HG03460 (cell line): Measurements from ENCODE around the gene MOSPD3.

ENCODE experiments used
- ATAC-seq: cut with Tn5 transposase; IDR thresholded peaks from one replicate; pipeline ENCODE4 v1.9.1; 2021; ENCODE audit not compliant: unreplicated experiment

Gene MOSPD3

GRCh38 chr7:100621554-100621953 is 9.2 kb downstream of the MOSPD3 start:
- no peak for ATAC-seq

GRCh38 chr7:100623951-100624824 is 11.8 kb downstream of the MOSPD3 start:
- ATAC-seq = no peak

GRCh38 chr7:100626055-100626454 is 13.7 kb downstream of the MOSPD3 start:
- no peak for ATAC-seq

- ATAC-seq = peak; percentile 84
These were observed 14.3 kb downstream of the MOSPD3 start for GRCh38 chr7:100626530-100627237.

- no peak for ATAC-seq
These were observed 14.9 kb downstream of the MOSPD3 start for GRCh38 chr7:100627238-100627549.

- ATAC-seq = no peak
These were observed 16.9 kb downstream of the MOSPD3 start for GRCh38 chr7:100629117-100629716.

- no peak for ATAC-seq
These were observed 17.7 kb downstream of the MOSPD3 start for GRCh38 chr7:100630066-100630465.

- peak; percentile 66 for ATAC-seq
These were observed 20.8 kb downstream of the MOSPD3 start for GRCh38 chr7:100632951-100633717.

GRCh38 chr7:100639995-100640516 is 27.7 kb downstream of the MOSPD3 start:
- no peak for ATAC-seq

GRCh38 chr7:100640517-100641440 is 28.4 kb downstream of the MOSPD3 start:
- ATAC-seq = no peak

- no peak for ATAC-seq
These were observed 29.1 kb downstream of the MOSPD3 start, which contains the start of gene TFR2 for GRCh38 chr7:100641463-100641859. Gene TFR2, minus strand, starts transcription at chr7:100641552. Its CDS starts 43 bp downstream, at chr7:100641509.

- no peak for ATAC-seq
These were observed 29.7 kb downstream of the MOSPD3 start for GRCh38 chr7:100641860-100642533.

GRCh38 chr7:100642534-100642907 is 30.2 kb downstream of the MOSPD3 start:
- no peak for ATAC-seq

GRCh38 chr7:100649826-100650565 is 37.7 kb downstream of the MOSPD3 start:
- ATAC-seq = no peak

- no peak for ATAC-seq
These were observed 42.8 kb downstream of the MOSPD3 start for GRCh38 chr7:100654908-100655831.

GRCh38 chr7:100655908-100656674 is 43.8 kb downstream of the MOSPD3 start, which contains the start of gene ACTL6B:
Gene ACTL6B, minus strand, starts transcription at chr7:100656448. Its CDS starts 94 bp downstream, at chr7:100656354.
- no peak for ATAC-seq
